HG03457 (cell line): ENCODE results near the gene ENOX2.
"Not testable (repeated sequence)": the region's sequence is repeated elsewhere in the genome, so short reads cannot be mapped to it uniquely, and the experiment has no call there.

Experiments used
- ATAC-seq: cut with Tn5 transposase; IDR thresholded peaks from one replicate; pipeline ENCODE4 v1.9.1; 2021; ENCODE audit warnings: moderate number of reproducible peaks; ENCODE audit not compliant: unreplicated experiment

The ENOX2 gene

GRCh38 chrX:130827648-130828047 is 75.4 kb downstream of the ENOX2 start:
- ATAC-seq: no peak

- no peak for ATAC-seq
Measured at GRCh38 chrX:130826249-130826648, 76.8 kb downstream of the ENOX2 start.

- no peak for ATAC-seq
Measured at GRCh38 chrX:130825525-130825924, 77.5 kb downstream of the ENOX2 start.

- not testable (repeated sequence) for ATAC-seq
Measured at GRCh38 chrX:130819367-130819766, 83.6 kb downstream of the ENOX2 start.

GRCh38 chrX:130813932-130814331 is 89.1 kb downstream of the ENOX2 start:
- not testable (repeated sequence) for ATAC-seq

GRCh38 chrX:130810561-130810960 is 92.4 kb downstream of the ENOX2 start:
- ATAC-seq: no peak

GRCh38 chrX:130805903-130806302 is 97.1 kb downstream of the ENOX2 start:
- no peak for ATAC-seq

- no peak for ATAC-seq
Measured at GRCh38 chrX:130803537-130803936, 99.5 kb downstream of the ENOX2 start.

GRCh38 chrX:130801901-130802300 is 101.1 kb downstream of the ENOX2 start:
- ATAC-seq: no peak

GRCh38 chrX:130799393-130799792 is 103.6 kb downstream of the ENOX2 start:
- ATAC-seq: no peak

- no peak for ATAC-seq
Measured at GRCh38 chrX:130793975-130794374, 109.0 kb downstream of the ENOX2 start.

GRCh38 chrX:130791870-130792269 is 111.1 kb downstream of the ENOX2 start:
- not testable (repeated sequence) for ATAC-seq

- no peak for ATAC-seq
Measured at GRCh38 chrX:130789793-130790192, 113.2 kb downstream of the ENOX2 start.

- no peak for ATAC-seq
Measured at GRCh38 chrX:130788786-130789581, 114.0 kb downstream of the ENOX2 start.

GRCh38 chrX:130786030-130786429 is 117.0 kb downstream of the ENOX2 start:
- ATAC-seq: no peak

GRCh38 chrX:130778773-130779172 is 124.2 kb downstream of the ENOX2 start:
- no peak for ATAC-seq

- no peak for ATAC-seq
Measured at GRCh38 chrX:130775849-130776248, 127.2 kb downstream of the ENOX2 start.

- ATAC-seq: no peak
Measured at GRCh38 chrX:130772776-130773143, 130.2 kb downstream of the ENOX2 start.

- ATAC-seq: no peak
Measured at GRCh38 chrX:130772105-130772775, 130.8 kb downstream of the ENOX2 start.

- no peak for ATAC-seq
Measured at GRCh38 chrX:130771648-130772047, 131.4 kb downstream of the ENOX2 start.

GRCh38 chrX:130771230-130771629 is 131.8 kb downstream of the ENOX2 start:
- ATAC-seq: no peak

GRCh38 chrX:130770615-130771014 is 132.4 kb downstream of the ENOX2 start:
- no peak for ATAC-seq
